Measurements from ENCODE around the gene NPY4R.
"Not testable (repeated sequence)": the region's sequence is repeated elsewhere in the genome, so short reads cannot be mapped to it uniquely, and the experiment has no call there.

NPY4R gene

DNA sequence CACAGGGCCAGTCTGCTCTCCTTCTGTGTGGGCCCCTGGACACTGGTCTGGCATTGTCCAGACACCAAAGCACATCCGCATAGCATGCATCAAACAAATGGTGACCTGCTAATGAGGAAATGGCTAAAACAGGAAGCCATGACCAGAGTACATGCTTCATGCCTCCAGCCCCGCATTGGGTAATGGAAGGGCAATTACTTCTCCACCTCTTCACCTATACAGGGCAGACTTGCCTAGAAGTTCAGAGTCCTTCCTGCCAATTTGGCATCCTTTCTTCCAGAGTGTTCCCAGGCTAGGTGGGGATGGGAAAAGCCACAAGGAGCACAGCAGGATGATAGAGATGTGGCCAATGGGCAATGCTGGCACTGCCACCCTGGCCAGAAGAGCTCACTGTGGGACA lies 32.1 kb upstream of the NPY4R start:
- not testable (repeated sequence) for H3K9me3 ChIP-seq (ENCODE audit: severe bottlenecking); H3K36me3 ChIP-seq (ENCODE audit: low read depth); H3K27ac ChIP-seq (ENCODE audit: poor library complexity, severe bottlenecking); H3K4me1 ChIP-seq (ENCODE audit: insufficient read depth, poor library complexity, severe bottlenecking); H3K4me3 ChIP-seq (ENCODE audit: severe bottlenecking); DNase-seq (ENCODE audit: low spot score); H3K27me3 ChIP-seq (ENCODE audit: insufficient read depth, poor library complexity, severe bottlenecking); ATAC-seq (ENCODE audit: low read depth)

DNA sequence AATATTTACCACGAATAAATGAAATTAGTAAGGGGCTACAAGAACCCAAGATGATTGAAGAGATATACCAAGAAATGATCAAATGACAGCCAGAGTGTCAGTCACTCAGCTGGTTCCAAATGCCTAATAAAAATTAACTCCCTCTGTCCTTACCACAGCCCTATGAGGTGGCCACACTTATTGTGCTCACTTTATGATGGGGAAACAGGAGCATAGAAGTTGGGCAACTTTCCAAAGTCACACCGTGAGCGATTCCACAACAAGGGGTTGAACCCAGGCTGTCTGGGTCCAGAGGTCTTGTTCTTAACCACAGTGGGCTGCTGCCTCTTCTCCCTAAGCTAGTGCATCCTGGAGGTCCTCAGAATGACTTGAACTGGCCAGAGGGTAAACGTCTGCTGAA lies 31.6 kb upstream of the NPY4R start:
- H3K27me3 ChIP-seq (ENCODE audit: insufficient read depth, poor library complexity, severe bottlenecking); DNase-seq (ENCODE audit: low spot score); H3K36me3 ChIP-seq (ENCODE audit: low read depth); H3K27ac ChIP-seq (ENCODE audit: poor library complexity, severe bottlenecking); H3K9me3 ChIP-seq (ENCODE audit: severe bottlenecking); H3K4me3 ChIP-seq (ENCODE audit: severe bottlenecking); H3K4me1 ChIP-seq (ENCODE audit: insufficient read depth, poor library complexity, severe bottlenecking); ATAC-seq (ENCODE audit: low read depth): not testable (repeated sequence)

DNA sequence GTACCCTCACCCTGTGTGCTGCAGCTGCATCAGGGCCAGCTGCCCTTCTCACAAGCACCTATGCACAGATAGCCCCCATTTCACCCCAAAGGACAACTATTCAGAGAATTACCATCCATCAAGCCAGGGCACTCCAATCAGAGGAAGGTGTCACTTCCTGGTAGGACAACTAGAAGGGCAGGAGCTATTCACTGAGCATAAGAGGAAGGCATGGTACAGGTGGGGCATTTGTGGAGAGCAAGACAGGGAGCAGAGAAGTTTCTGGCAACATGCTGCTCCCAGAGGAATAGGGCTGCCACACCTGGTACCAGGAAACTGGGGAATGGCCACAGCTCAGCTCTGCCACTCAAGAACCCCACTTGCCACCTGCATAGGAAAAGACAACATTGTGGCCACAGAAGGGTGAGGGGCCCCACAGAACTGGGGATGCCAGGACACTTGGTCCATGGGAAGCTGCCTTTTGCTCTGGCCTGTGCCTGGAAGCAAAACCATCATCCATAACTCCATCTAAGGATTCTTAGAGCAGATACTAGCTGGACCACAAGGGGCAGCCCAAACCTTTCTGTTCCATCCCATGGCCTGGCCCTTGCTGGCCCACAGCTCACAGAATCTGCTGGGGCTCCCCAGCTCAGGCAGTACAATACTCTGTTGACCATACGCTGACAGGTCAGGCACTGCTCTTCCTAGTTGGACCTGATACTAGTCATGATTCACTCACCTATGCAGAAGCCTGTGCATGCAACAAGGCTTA lies 25.8 kb upstream of the NPY4R start:
- ATAC-seq (ENCODE audit: low read depth); H3K36me3 ChIP-seq (ENCODE audit: low read depth); H3K27me3 ChIP-seq (ENCODE audit: insufficient read depth, poor library complexity, severe bottlenecking); H3K9me3 ChIP-seq (ENCODE audit: severe bottlenecking); H3K4me1 ChIP-seq (ENCODE audit: insufficient read depth, poor library complexity, severe bottlenecking); H3K4me3 ChIP-seq (ENCODE audit: severe bottlenecking); H3K27ac ChIP-seq (ENCODE audit: poor library complexity, severe bottlenecking); DNase-seq (ENCODE audit: low spot score): not testable (repeated sequence)

DNA sequence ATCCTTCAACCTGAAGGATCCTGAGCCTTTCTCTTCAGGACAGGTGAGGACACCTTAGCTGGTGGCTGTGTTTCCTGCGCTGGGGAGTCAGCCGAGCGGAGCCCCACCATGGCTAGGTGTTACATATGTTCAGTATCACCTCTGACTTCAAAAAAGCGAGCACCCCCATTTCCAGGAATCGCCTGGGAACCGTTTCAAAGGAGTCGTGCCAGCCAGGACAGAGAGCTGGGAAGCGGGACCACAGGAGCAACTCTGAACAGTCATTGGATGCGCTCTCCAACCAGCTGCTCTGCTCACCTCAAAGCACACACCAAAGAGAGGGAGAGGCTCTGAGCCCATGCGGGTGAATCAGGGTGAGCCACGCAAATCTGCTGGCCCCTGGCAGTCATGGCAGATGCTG lies 24.5 kb upstream of the NPY4R start:
- peak; percentile 43; the same call in 2 of the 3 replicates for ATAC-seq (ENCODE audit: low read depth)

DNA sequence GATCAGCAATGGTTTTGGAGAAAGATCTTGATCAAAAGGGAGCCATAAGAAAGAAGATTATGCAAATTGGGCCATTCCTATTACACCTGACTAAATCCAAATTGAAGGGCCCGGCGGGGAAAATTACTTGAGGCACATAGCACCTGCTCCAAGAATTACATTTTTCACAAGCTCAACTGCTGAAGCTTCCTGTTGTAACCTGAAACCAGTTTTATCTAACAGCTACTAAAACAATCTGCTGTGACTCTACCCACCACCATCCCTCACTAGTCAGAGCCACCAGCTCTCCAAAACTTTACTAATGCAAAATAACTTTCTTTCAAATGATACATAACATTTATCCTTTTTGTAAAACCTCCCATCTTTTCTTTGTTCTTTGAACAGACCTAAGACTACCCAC lies 20.7 kb upstream of the NPY4R start:
- not testable (repeated sequence) for H3K9me3 ChIP-seq (ENCODE audit: severe bottlenecking); H3K36me3 ChIP-seq (ENCODE audit: low read depth); DNase-seq (ENCODE audit: low spot score); H3K4me3 ChIP-seq (ENCODE audit: severe bottlenecking); H3K4me1 ChIP-seq (ENCODE audit: insufficient read depth, poor library complexity, severe bottlenecking); H3K27me3 ChIP-seq (ENCODE audit: insufficient read depth, poor library complexity, severe bottlenecking); H3K27ac ChIP-seq (ENCODE audit: poor library complexity, severe bottlenecking)
- ATAC-seq (ENCODE audit: low read depth) = peak; percentile 53; the same call in 1 of the 3 replicates

More for the DNA sequence above, 24.5 kb upstream of the NPY4R start:
- not testable (repeated sequence) for DNase-seq (ENCODE audit: low spot score); H3K9me3 ChIP-seq (ENCODE audit: severe bottlenecking); H3K4me1 ChIP-seq (ENCODE audit: insufficient read depth, poor library complexity, severe bottlenecking); H3K27me3 ChIP-seq (ENCODE audit: insufficient read depth, poor library complexity, severe bottlenecking); H3K27ac ChIP-seq (ENCODE audit: poor library complexity, severe bottlenecking); H3K4me3 ChIP-seq (ENCODE audit: severe bottlenecking); H3K36me3 ChIP-seq (ENCODE audit: low read depth)

DNA sequence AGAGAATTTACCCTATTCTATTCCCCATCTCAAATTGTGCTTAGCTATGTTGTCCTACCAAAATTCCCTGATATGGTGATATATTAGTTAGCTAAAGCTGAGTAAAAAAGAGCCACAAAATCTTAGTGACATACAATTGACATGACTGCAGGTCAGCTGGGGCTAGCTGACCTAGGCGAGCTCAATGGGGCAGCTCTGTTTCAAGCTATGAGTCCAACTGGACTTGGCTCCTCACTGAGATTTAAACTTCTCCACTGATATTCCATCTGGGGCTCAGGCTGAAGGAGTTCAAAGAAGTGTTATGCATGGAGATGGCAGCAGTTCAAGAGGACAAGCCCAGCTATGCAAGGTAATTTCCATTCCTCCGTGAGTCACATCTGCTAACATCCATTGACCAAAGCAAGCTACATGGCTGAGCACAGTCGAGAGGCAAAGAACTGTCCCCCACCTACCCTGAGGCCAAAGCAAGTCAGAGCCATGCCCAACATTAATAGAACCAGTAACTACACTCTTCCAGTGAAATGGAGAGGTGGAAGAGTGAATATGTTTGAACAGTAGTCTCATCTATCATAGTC lies 9.1 kb upstream of the NPY4R start:
- H3K27me3 ChIP-seq (ENCODE audit: insufficient read depth, poor library complexity, severe bottlenecking); H3K4me1 ChIP-seq (ENCODE audit: insufficient read depth, poor library complexity, severe bottlenecking); H3K4me3 ChIP-seq (ENCODE audit: severe bottlenecking); H3K27ac ChIP-seq (ENCODE audit: poor library complexity, severe bottlenecking); H3K36me3 ChIP-seq (ENCODE audit: low read depth); H3K9me3 ChIP-seq (ENCODE audit: severe bottlenecking): not testable (repeated sequence)
- ATAC-seq (ENCODE audit: low read depth) = peak; percentile 96
- DNase-seq (ENCODE audit: low spot score) = peak; percentile 54

DNA sequence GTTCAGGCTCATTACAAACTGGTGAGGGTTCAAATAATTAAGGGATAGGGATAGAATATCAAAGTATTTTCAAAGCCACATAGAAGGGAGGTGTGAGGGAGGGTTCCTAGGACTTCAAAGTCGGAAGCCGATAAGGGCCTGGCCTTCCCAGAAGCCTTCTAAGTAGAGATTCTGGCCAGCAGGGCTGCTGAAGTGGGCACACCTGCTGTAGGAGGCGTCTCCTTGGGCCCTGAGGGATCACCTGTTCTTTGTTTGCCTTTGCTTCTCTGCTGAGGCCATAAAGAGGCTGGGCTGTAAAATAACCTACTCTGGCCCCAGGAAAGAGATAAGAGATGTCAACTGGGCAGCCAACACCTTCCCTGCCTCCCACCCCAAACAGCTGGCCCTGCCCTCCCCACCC lies 8.0 kb upstream of the NPY4R start:
- not testable (repeated sequence) for H3K4me1 ChIP-seq (ENCODE audit: insufficient read depth, poor library complexity, severe bottlenecking); H3K27me3 ChIP-seq (ENCODE audit: insufficient read depth, poor library complexity, severe bottlenecking); H3K27ac ChIP-seq (ENCODE audit: poor library complexity, severe bottlenecking); H3K4me3 ChIP-seq (ENCODE audit: severe bottlenecking); DNase-seq (ENCODE audit: low spot score); H3K9me3 ChIP-seq (ENCODE audit: severe bottlenecking); H3K36me3 ChIP-seq (ENCODE audit: low read depth); ATAC-seq (ENCODE audit: low read depth)

DNA sequence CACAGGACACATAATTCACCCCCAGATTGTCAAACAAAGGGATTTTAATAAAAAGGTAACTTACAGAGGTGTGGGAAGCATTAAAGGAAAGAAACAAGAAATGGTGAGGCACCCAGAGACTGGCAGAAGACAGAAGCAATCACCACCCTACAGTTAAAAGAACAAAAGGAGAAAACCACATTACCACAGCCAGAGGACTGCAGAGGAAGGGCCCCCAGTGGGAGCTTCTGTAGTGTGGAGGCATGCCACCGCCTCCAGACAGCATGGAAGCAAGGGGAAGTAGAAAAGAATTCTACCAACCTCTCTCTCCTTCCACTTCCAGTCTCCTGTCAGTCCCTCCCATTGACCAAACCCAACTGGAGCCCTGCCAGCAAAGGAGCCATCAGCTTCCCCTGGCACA lies 4.4 kb upstream of the NPY4R start:
- H3K27me3 ChIP-seq (ENCODE audit: insufficient read depth, poor library complexity, severe bottlenecking); H3K4me3 ChIP-seq (ENCODE audit: severe bottlenecking); H3K36me3 ChIP-seq (ENCODE audit: low read depth); H3K4me1 ChIP-seq (ENCODE audit: insufficient read depth, poor library complexity, severe bottlenecking); ATAC-seq (ENCODE audit: low read depth); H3K27ac ChIP-seq (ENCODE audit: poor library complexity, severe bottlenecking); DNase-seq (ENCODE audit: low spot score); H3K9me3 ChIP-seq (ENCODE audit: severe bottlenecking): not testable (repeated sequence)

DNA sequence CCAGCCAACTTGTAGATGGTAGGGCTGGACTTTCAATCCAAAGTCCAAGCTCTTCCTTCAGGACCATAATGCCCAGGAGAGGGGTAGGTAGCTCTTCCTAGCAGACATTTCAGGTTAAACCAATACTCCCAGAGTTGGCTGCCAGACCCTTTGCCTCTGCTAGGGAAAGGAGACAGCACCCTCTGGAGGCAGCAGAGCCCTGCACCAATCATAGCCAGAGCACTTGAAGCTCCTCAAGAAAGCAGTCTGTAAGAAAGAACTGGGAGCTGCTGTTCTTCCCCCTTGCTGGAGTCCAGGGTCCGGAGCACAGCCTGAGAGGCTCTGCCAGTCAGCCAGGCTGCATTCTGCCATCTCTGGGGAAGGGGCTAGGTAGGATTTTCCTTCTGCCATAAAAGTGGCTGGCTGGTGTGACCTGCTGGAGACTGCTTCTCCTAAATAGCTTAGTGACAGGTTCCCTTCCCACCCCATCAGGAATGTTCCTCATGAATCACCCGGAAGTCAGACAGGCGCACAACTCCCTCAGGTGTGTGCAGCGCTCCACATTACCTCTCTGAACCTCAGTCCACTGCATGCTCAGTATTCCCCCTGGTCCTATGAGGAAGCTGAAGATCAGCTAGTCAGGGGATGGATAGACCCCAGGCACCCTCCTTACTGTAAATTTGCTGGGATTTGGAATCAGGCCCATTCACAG lies 2.5 kb upstream of the NPY4R start:
- H3K4me1 ChIP-seq (ENCODE audit: insufficient read depth, poor library complexity, severe bottlenecking); H3K27me3 ChIP-seq (ENCODE audit: insufficient read depth, poor library complexity, severe bottlenecking); DNase-seq (ENCODE audit: low spot score); H3K27ac ChIP-seq (ENCODE audit: poor library complexity, severe bottlenecking); H3K9me3 ChIP-seq (ENCODE audit: severe bottlenecking); H3K36me3 ChIP-seq (ENCODE audit: low read depth); H3K4me3 ChIP-seq (ENCODE audit: severe bottlenecking): not testable (repeated sequence)
- ATAC-seq (ENCODE audit: low read depth) = peak; percentile 51

DNA sequence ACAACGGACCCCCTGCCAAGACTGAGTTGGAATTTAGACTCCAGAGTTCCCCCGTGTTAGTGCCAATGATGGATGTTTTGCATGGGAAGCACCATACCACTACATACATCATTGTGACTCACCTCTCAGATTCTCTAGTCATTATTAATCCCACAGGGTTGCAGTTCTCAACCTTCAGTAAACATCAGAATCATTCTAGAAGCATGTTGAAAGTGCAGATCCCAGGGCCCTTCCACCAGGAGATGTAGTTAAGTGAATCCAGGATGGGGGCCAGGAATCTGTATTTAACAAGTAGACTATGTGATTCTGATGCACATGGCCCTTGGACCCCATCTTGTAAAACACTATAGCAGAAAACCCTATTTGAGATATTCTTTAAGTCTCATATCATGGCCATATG lies 2.1 kb downstream of the NPY4R start:
- not testable (repeated sequence) for H3K4me3 ChIP-seq (ENCODE audit: severe bottlenecking); DNase-seq (ENCODE audit: low spot score); H3K4me1 ChIP-seq (ENCODE audit: insufficient read depth, poor library complexity, severe bottlenecking); H3K9me3 ChIP-seq (ENCODE audit: severe bottlenecking); H3K27me3 ChIP-seq (ENCODE audit: insufficient read depth, poor library complexity, severe bottlenecking); H3K27ac ChIP-seq (ENCODE audit: poor library complexity, severe bottlenecking); H3K36me3 ChIP-seq (ENCODE audit: low read depth)
- ATAC-seq (ENCODE audit: low read depth) = peak; percentile 65

DNA sequence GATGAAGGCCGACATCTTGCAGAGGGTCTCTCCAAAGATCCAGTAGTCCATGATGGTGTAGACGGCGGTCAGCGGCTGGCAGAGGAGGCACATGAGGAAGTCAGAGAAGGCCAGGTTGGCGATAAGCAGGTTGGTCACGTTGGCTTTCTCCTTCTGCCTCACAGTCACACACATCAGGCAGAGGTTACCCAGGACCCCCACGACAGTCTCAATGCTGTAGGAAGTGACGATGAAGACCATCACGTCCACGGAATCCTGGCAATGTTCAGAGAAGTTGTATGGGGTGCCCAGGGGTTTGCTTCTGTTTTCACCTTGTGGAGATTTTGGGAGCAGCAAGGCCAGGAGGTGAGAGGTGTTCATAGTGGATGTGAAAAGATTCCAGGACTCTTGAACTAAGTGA lies 3.5 kb downstream of the NPY4R start:
- not testable (repeated sequence) for H3K27ac ChIP-seq (ENCODE audit: poor library complexity, severe bottlenecking); H3K4me1 ChIP-seq (ENCODE audit: insufficient read depth, poor library complexity, severe bottlenecking); H3K9me3 ChIP-seq (ENCODE audit: severe bottlenecking); DNase-seq (ENCODE audit: low spot score); ATAC-seq (ENCODE audit: low read depth); H3K4me3 ChIP-seq (ENCODE audit: severe bottlenecking); H3K27me3 ChIP-seq (ENCODE audit: insufficient read depth, poor library complexity, severe bottlenecking); H3K36me3 ChIP-seq (ENCODE audit: low read depth)
